Testis (tissue), 2 donors: ENCODE measurements around the gene NDST1.

ENCODE experiments used
- CTCF ChIP-seq, 3 experiments: fragments of 450-650 bp in 2 of 3; fragments of 200-600 bp in 1 of 3; sonication (generic) in 1 of 3; IDR thresholded peaks; one replicate each; pipeline ENCODE4 v1.5.1; 2016 to 2019; ENCODE audit warnings: antibody characterized with exemption in 3 of 3, mild to moderate bottlenecking in 2 of 3, moderate library complexity in 1 of 3
- POLR2A ChIP-seq: fragments of 450-650 bp; IDR thresholded peaks from one replicate; pipeline ENCODE4 v1.6.1; 2017; ENCODE audit warnings: antibody characterized with exemption, mild to moderate bottlenecking, moderate library complexity

DNA sequence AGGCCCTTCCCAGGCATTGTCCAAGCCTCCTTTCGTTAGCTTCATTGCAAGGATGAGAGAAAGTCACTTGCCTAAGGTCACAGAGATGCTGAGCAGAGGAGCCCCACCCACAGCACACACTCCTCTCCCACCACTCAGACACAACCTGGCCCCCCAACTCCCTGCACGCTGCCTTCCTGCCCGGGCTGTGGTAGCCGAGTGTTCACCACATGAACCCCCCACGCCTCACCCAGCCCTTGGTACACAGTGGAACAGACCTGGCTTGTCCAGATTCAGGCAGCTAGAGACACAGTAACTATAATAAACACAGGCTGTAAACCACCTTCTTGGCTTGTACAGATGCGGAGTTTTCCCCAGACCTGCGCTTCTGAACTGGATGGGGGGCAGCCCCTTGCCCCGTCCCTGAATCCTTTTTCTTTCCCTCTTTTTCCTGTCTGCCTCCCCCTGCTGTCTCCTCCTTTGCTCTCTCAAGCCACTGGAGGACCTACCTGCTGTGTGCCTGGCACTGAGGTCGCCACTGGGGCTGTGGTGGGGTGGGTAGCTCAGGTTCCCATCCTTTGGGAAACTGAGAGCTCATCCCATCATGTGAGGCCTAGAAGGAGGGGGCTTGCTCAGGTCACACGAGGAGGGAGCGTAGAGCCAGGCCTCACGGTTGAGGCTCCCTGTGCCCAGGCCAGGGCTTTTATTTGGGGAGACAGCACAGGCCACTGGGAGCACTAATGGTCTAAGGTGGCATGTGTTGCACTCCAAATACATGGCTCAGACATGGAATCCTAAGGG, 76.8 kb downstream of the NDST1 start:
- TF ChIP-seq CTCF (IDR thresholded peaks at IDR 0.05) (no peak), POLR2A (no peak)
